CD4-positive, CD25-positive, alpha-beta regulatory T cell (primary cell): ENCODE results near the gene CXCR6. TPM values are rescaled to one million over a fixed set of nuclear protein-coding genes. Genes with fewer than 3 reads are reported as not detected.

Experiments
- ATAC-seq, 2 donors: fragments of 150-1000 bp; cut with Tn5 transposase; one replicate each; pipeline ENCODE4 v1.10.0; 2021; ENCODE audit warnings: low read depth in 2 of 2, moderate number of reproducible peaks in 2 of 2, moderate library complexity in 1 of 2
- DNase-seq, 3 donors: peaks; one replicate each; pipeline versions ENCODE4 v3.0.0 to v3.0.0-alpha.2; 2012 to 2022; ENCODE audit warnings: mixed read lengths in 1 of 3
- H3K27ac ChIP-seq: one replicate; pipeline ENCODE4 v1.7.0; 2013; ENCODE audit warnings: mild to moderate bottlenecking, low read length; ENCODE audit not compliant: insufficient read depth, poor library complexity, severe bottlenecking
- H3K27me3 ChIP-seq: one replicate; pipeline ENCODE4 v1.7.0; 2013; ENCODE audit warnings: low read length; ENCODE audit not compliant: control insufficient read depth, insufficient read depth
- H3K36me3 ChIP-seq: one replicate; pipeline ENCODE4 v1.7.0; 2013; ENCODE audit warnings: mild to moderate bottlenecking, low read length, moderate library complexity; ENCODE audit not compliant: control insufficient read depth, insufficient read depth
- H3K4me1 ChIP-seq: 2 replicates; pipeline ENCODE4 v1.7.0; 2013; ENCODE audit warnings: mild to moderate bottlenecking, low read length; ENCODE audit not compliant: insufficient read depth, control insufficient read depth, poor library complexity, severe bottlenecking
- H3K4me3 ChIP-seq: one replicate; pipeline ENCODE4 v1.7.0; 2013; ENCODE audit warnings: low read depth, mild to moderate bottlenecking, low read length, moderate library complexity
- H3K9me3 ChIP-seq, 2 experiments: 1 replicate in 1 of 2; 2 replicates in 1 of 2; pipeline ENCODE4 v1.7.0; 2013; ENCODE audit warnings: low read length in 2 of 2, mild to moderate bottlenecking in 1 of 2, moderate library complexity in 1 of 2; ENCODE audit not compliant: control insufficient read depth in 2 of 2
- H3K27ac Mint-ChIP-seq, 3 donors: one replicate each; pipeline ENCODE4 v1.8.0; 2020 to 2022; ENCODE audit warnings: mild to moderate bottlenecking in 3 of 3, mixed read lengths in 3 of 3, moderate library complexity in 2 of 3
- H3K27me3 Mint-ChIP-seq: one replicate; pipeline ENCODE4 v1.8.0; 2022; ENCODE audit warnings: mild to moderate bottlenecking, mixed read lengths
- H3K36me3 Mint-ChIP-seq: one replicate; pipeline ENCODE4 v1.8.0; 2020; ENCODE audit warnings: mixed read lengths
- H3K4me1 Mint-ChIP-seq, 4 donors: one replicate each; pipeline ENCODE4 v1.8.0; 2020 to 2022; ENCODE audit warnings: mixed read lengths in 4 of 4, mild to moderate bottlenecking in 1 of 4
- H3K4me3 Mint-ChIP-seq, 4 donors: one replicate each; pipeline ENCODE4 v1.8.0; 2020 to 2022; ENCODE audit warnings: mild to moderate bottlenecking in 4 of 4, mixed read lengths in 4 of 4, moderate library complexity in 3 of 4
- H3K9me3 Mint-ChIP-seq, 7 donors: one replicate each; pipeline ENCODE4 v1.8.0; 2020 to 2022; ENCODE audit warnings: mixed read lengths in 7 of 7, mild to moderate bottlenecking in 3 of 7, moderate library complexity in 2 of 7
- polyA plus RNA-seq, 4 donors: library from polyadenylated mRNA; unstranded; fragments of 300-500 nt; fragmentation: Illumina TruSeq; gene quantifications; one replicate each; pipeline ENCODE4 v1.2.3, GENCODE V29; 2021
- total RNA-seq: library from RNA; stranded (reverse); gene quantifications from one replicate; pipeline ENCODE4 v1.2.3, GENCODE V29; 2022

Gene CXCR6
- total and polyA plus RNA-seq, 5 donors from 2014 or later, result 23.7 to 40.3 (median 25.5) TPM

GRCh38 chr3:45946307-45946706 is 3.0 kb downstream of the CXCR6 start:
- no peak for ATAC-seq
- no peaks in the 10 kb centered on the region for H3K9me3 Mint-ChIP-seq
- Histone ChIP-seq H3K27ac (peak overlapping the region; percentile 72), H3K4me3 (peak overlapping the region; percentile 75), H3K4me1 (peaks cover 81% of the 10 kb centered on the region), H3K27me3 (no peaks in the 10 kb centered on the region), H3K36me3 (peaks cover 58% of the 10 kb centered on the region), H3K9me3 (no peaks in the 10 kb centered on the region)
- no peaks in the 10 kb centered on the region for H3K27me3 Mint-ChIP-seq
- peak overlapping the region; percentile 71 to 85 (median 82) for H3K27ac Mint-ChIP-seq
- DNase-seq, result peak in 1 of 3 donors; percentile 45
- peak overlapping the region; percentile 25 to 80 (median 72) for H3K4me3 Mint-ChIP-seq
- peaks cover 29 to 89% (median 64%) of the 10 kb centered on the region in 4 donors for H3K4me1 Mint-ChIP-seq
- peaks cover 52% of the 10 kb centered on the region for H3K36me3 Mint-ChIP-seq

DNA sequence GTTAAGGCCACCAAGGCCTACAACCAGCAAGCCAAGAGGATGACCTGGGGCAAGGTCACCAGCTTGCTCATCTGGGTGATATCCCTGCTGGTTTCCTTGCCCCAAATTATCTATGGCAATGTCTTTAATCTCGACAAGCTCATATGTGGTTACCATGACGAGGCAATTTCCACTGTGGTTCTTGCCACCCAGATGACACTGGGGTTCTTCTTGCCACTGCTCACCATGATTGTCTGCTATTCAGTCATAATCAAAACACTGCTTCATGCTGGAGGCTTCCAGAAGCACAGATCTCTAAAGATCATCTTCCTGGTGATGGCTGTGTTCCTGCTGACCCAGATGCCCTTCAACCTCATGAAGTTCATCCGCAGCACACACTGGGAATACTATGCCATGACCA is 3.6 kb downstream of the CXCR6 start:
- peaks cover 29 to 92% (median 63%) of the 10 kb centered on the region in 4 donors for H3K4me1 Mint-ChIP-seq
- H3K9me3 Mint-ChIP-seq, result no peaks in the 10 kb centered on the region
- Histone ChIP-seq H3K27ac (no peak overlapping the region), H3K4me1 (peaks cover 84% of the 10 kb centered on the region), H3K9me3 (no peaks in the 10 kb centered on the region), H3K27me3 (no peaks in the 10 kb centered on the region), H3K36me3 (peaks cover 63% of the 10 kb centered on the region), H3K4me3 (no peak overlapping the region)
- H3K36me3 Mint-ChIP-seq, result peaks cover 58% of the 10 kb centered on the region
- ATAC-seq (no peak), DNase-seq (no peak)
- H3K27ac Mint-ChIP-seq, result peak overlapping the region; percentile 71 to 85 (median 82)
- H3K4me3 Mint-ChIP-seq, result peak overlapping the region; percentile 25 to 80 (median 72)
- H3K27me3 Mint-ChIP-seq, result no peaks in the 10 kb centered on the region

GRCh38 chr3:45947361-45947760 is 4.1 kb downstream of the CXCR6 start:
- Histone ChIP-seq H3K27ac (no peak overlapping the region), H3K4me1 (peaks cover 80% of the 10 kb centered on the region), H3K4me3 (no peak overlapping the region), H3K27me3 (no peaks in the 10 kb centered on the region), H3K9me3 (no peaks in the 10 kb centered on the region), H3K36me3 (peaks cover 68% of the 10 kb centered on the region)
- no peaks in the 10 kb centered on the region for H3K27me3 Mint-ChIP-seq
- peak overlapping the region in 1 of 3 donors; percentile 85 for H3K27ac Mint-ChIP-seq
- DNase-seq (no peak), ATAC-seq (no peak)
- peaks cover 63% of the 10 kb centered on the region for H3K36me3 Mint-ChIP-seq
- H3K4me1 Mint-ChIP-seq, result peaks cover 29 to 88% (median 63%) of the 10 kb centered on the region in 4 donors
- H3K9me3 Mint-ChIP-seq, result no peaks in the 10 kb centered on the region
- H3K4me3 Mint-ChIP-seq, result peak overlapping the region in 2 of 4 donors; percentile 52 to 80

GRCh38 chr3:45948311-45948781 is 5.1 kb downstream of the CXCR6 start:
- H3K4me3 Mint-ChIP-seq, result peak overlapping the region in 2 of 4 donors; percentile 52 to 70
- peaks cover 73% of the 10 kb centered on the region for H3K36me3 Mint-ChIP-seq
- H3K27ac ChIP-seq, result peak overlapping the region; percentile 16
- H3K27me3 Mint-ChIP-seq, result no peaks in the 10 kb centered on the region
- peaks cover 70% of the 10 kb centered on the region for H3K4me1 ChIP-seq
- H3K4me3 ChIP-seq, result no peak overlapping the region
- H3K27ac Mint-ChIP-seq, result peak overlapping the region; percentile 30 to 51 (median 47)
- H3K4me1 Mint-ChIP-seq, result peaks cover 25 to 87% (median 55%) of the 10 kb centered on the region in 4 donors
- ATAC-seq, result no peak
- H3K9me3 Mint-ChIP-seq, result no peaks in the 10 kb centered on the region
- DNase-seq, result no peak
- peaks cover 73% of the 10 kb centered on the region for H3K36me3 ChIP-seq
- no peaks in the 10 kb centered on the region for H3K9me3 ChIP-seq
- H3K27me3 ChIP-seq, result no peaks in the 10 kb centered on the region

GRCh38 chr3:45948881-45949280 is 5.6 kb downstream of the CXCR6 start:
- peaks cover 68% of the 10 kb centered on the region for H3K4me1 ChIP-seq
- H3K27ac ChIP-seq, result peak overlapping the region; percentile 16
- peak overlapping the region in 2 of 4 donors; percentile 52 to 70 for H3K4me3 Mint-ChIP-seq

GRCh38 chr3:45949432-45949831 is 6.2 kb downstream of the CXCR6 start:
- H3K27ac Mint-ChIP-seq, result peak overlapping the region; percentile 47 to 88 (median 71)
- peak overlapping the region; percentile 68 for H3K27ac ChIP-seq
- no peak for DNase-seq
- H3K4me3 ChIP-seq, result no peak overlapping the region
- peaks cover 20 to 84% (median 50%) of the 10 kb centered on the region in 4 donors for H3K4me1 Mint-ChIP-seq
- peaks cover 82% of the 10 kb centered on the region for H3K36me3 Mint-ChIP-seq
- H3K9me3 ChIP-seq, result no peaks in the 10 kb centered on the region
- no peak for ATAC-seq
- H3K27me3 ChIP-seq, result no peaks in the 10 kb centered on the region
- H3K4me3 Mint-ChIP-seq, result peak overlapping the region in 3 of 4 donors; percentile 8 to 63 (median 28)
- no peaks in the 10 kb centered on the region for H3K9me3 Mint-ChIP-seq
- peaks cover 62% of the 10 kb centered on the region for H3K4me1 ChIP-seq
- no peaks in the 10 kb centered on the region for H3K27me3 Mint-ChIP-seq
- peaks cover 84% of the 10 kb centered on the region for H3K36me3 ChIP-seq

More at GRCh38 chr3:45948881-45949280, 5.6 kb downstream of the CXCR6 start:
- Mint-ChIP-seq H3K27ac (peak overlapping the region; percentile 47 to 88 (median 51)), H3K27me3 (no peaks in the 10 kb centered on the region), H3K36me3 (peaks cover 77% of the 10 kb centered on the region), H3K4me1 (peaks cover 20 to 87% (median 50%) of the 10 kb centered on the region in 4 donors), H3K9me3 (no peaks in the 10 kb centered on the region)
- Histone ChIP-seq H3K4me3 (no peak overlapping the region), H3K27me3 (no peaks in the 10 kb centered on the region), H3K9me3 (no peaks in the 10 kb centered on the region), H3K36me3 (peaks cover 79% of the 10 kb centered on the region)
- ATAC-seq (no peak), DNase-seq (no peak)

- Mint-ChIP-seq H3K4me3 (peak overlapping the region in 3 of 4 donors; percentile 28 to 83 (median 63)), H3K36me3 (peaks cover 84% of the 10 kb centered on the region), H3K4me1 (peaks cover 13 to 77% (median 44%) of the 10 kb centered on the region in 4 donors), H3K9me3 (no peaks in the 10 kb centered on the region), H3K27ac (peak overlapping the region in 2 of 3 donors; percentile 79 to 89), H3K27me3 (no peaks in the 10 kb centered on the region)
- Histone ChIP-seq H3K9me3 (no peaks in the 10 kb centered on the region), H3K4me3 (peak overlapping the region; percentile 33), H3K27me3 (no peaks in the 10 kb centered on the region), H3K27ac (peak overlapping the region; percentile 68), H3K36me3 (peaks cover 91% of the 10 kb centered on the region), H3K4me1 (peaks cover 56% of the 10 kb centered on the region)
- ATAC-seq (no peak), DNase-seq (no peak)
These were observed 6.9 kb downstream of the CXCR6 start for GRCh38 chr3:45950131-45950530.
